GM19023 (cell line): Measurements from ENCODE around the gene UBE2Q1.
"Not testable (repeated sequence)": the region's sequence is repeated elsewhere in the genome, so short reads cannot be mapped to it uniquely, and the experiment has no call there.

Source experiments
- ATAC-seq: cut with Tn5 transposase; IDR thresholded peaks from one replicate; pipeline ENCODE4 v1.9.1; 2021; ENCODE audit warnings: mild to moderate bottlenecking, moderate library complexity; ENCODE audit not compliant: unreplicated experiment

The UBE2Q1 gene

GRCh38 chr1:154552036-154552435 lies 6.4 kb downstream of the UBE2Q1 start:
- no peak for ATAC-seq

- ATAC-seq, result no peak
Observed at GRCh38 chr1:154551474-154551873, 7.0 kb downstream of the UBE2Q1 start.

GRCh38 chr1:154550657-154551056 lies 7.8 kb downstream of the UBE2Q1 start:
- no peak for ATAC-seq

GRCh38 chr1:154550070-154550469 lies 8.4 kb downstream of the UBE2Q1 start:
- no peak for ATAC-seq

GRCh38 chr1:154549202-154549770 lies 9.2 kb downstream of the UBE2Q1 start:
- ATAC-seq, result no peak

- ATAC-seq, result no peak
Observed at GRCh38 chr1:154548028-154548427, 10.4 kb downstream of the UBE2Q1 start.

- ATAC-seq, result no peak
Observed at GRCh38 chr1:154547105-154547732, 11.2 kb downstream of the UBE2Q1 start.

GRCh38 chr1:154546264-154547063 lies 12.0 kb downstream of the UBE2Q1 start:
- no peak for ATAC-seq

GRCh38 chr1:154541231-154541630 lies 17.2 kb downstream of the UBE2Q1 start:
- ATAC-seq, result no peak

GRCh38 chr1:154539486-154540483 lies 18.7 kb downstream of the UBE2Q1 start:
- no peak for ATAC-seq

GRCh38 chr1:154536570-154536969 lies 21.9 kb downstream of the UBE2Q1 start:
- no peak for ATAC-seq

- ATAC-seq, result no peak
Observed at GRCh38 chr1:154533952-154534844, 24.3 kb downstream of the UBE2Q1 start.

GRCh38 chr1:154531950-154532349 lies 26.5 kb downstream of the UBE2Q1 start:
- ATAC-seq, result not testable (repeated sequence)

- no peak for ATAC-seq
Observed at GRCh38 chr1:154529308-154529707, 29.2 kb downstream of the UBE2Q1 start.

- ATAC-seq, result no peak
Observed at GRCh38 chr1:154527192-154527591, 31.3 kb downstream of the UBE2Q1 start.

- no peak for ATAC-seq
Observed at GRCh38 chr1:154524881-154525280, 33.6 kb downstream of the UBE2Q1 start.

- no peak for ATAC-seq
Observed at GRCh38 chr1:154521695-154522094, 36.8 kb downstream of the UBE2Q1 start.

- no peak for ATAC-seq
Observed at GRCh38 chr1:154520333-154520732, 38.1 kb downstream of the UBE2Q1 start.

GRCh38 chr1:154519591-154519991 lies 38.9 kb downstream of the UBE2Q1 start:
- ATAC-seq, result no peak

GRCh38 chr1:154517661-154518060 lies 40.8 kb downstream of the UBE2Q1 start:
- no peak for ATAC-seq
